ENCODE results near the gene ZNF593OS.

ZNF593OS gene

GRCh38 chr1:26158908-26159742, 12.5 kb downstream of the ZNF593OS start, which contains the start of gene FAM110D:
TSS of gene FAM110D (plus strand) at chr1:26159079. CDS start at chr1:26161292, 2,213 bp downstream.
- DNase-seq: no peak

GRCh38 chr1:26158271-26158907, 13.2 kb downstream of the ZNF593OS start:
- no peak for DNase-seq

- DNase-seq: no peak
These were observed 15.2 kb downstream of the ZNF593OS start for GRCh38 chr1:26156285-26157038.

- DNase-seq: no peak
These were observed 16.0 kb downstream of the ZNF593OS start for GRCh38 chr1:26155370-26156284.

GRCh38 chr1:26154750-26155149, 16.9 kb downstream of the ZNF593OS start:
- DNase-seq: no peak

GRCh38 chr1:26153966-26154532, 17.6 kb downstream of the ZNF593OS start:
- DNase-seq: no peak

- no peak for DNase-seq
These were observed 22.7 kb downstream of the ZNF593OS start for GRCh38 chr1:26148887-26149286.

- no peak for DNase-seq
These were observed 25.7 kb downstream of the ZNF593OS start for GRCh38 chr1:26145960-26146294.

- DNase-seq: peak; percentile 47
These were observed 26.3 kb downstream of the ZNF593OS start for GRCh38 chr1:26145041-26145959.

- no peak for DNase-seq
These were observed 29.5 kb downstream of the ZNF593OS start for GRCh38 chr1:26142159-26142558.

GRCh38 chr1:26138974-26139558, 32.6 kb downstream of the ZNF593OS start:
- no peak for DNase-seq

GRCh38 chr1:26134466-26134865, 37.2 kb downstream of the ZNF593OS start:
- no peak for DNase-seq

- no peak for DNase-seq
These were observed 38.8 kb downstream of the ZNF593OS start for GRCh38 chr1:26132834-26133167.

GRCh38 chr1:26132128-26132833, 39.4 kb downstream of the ZNF593OS start:
- DNase-seq: peak; percentile 2

GRCh38 chr1:26130695-26131094, 40.9 kb downstream of the ZNF593OS start:
- no peak for DNase-seq

GRCh38 chr1:26129778-26130177, 41.9 kb downstream of the ZNF593OS start:
- DNase-seq: no peak

GRCh38 chr1:26127235-26128163, 44.1 kb downstream of the ZNF593OS start:
- DNase-seq: no peak

- DNase-seq: peak; percentile 1
These were observed 45.1 kb downstream of the ZNF593OS start for GRCh38 chr1:26126321-26127084.

Data from NCI-H774 (cell line).